Right hindlimb (tissue), 1 donor: Measurements from ENCODE around the gene ABCA2.

Experiments
- DNase-seq: peaks from one replicate; pipeline ENCODE4 v3.0.0-alpha.2; 2018

Gene ABCA2

DNA sequence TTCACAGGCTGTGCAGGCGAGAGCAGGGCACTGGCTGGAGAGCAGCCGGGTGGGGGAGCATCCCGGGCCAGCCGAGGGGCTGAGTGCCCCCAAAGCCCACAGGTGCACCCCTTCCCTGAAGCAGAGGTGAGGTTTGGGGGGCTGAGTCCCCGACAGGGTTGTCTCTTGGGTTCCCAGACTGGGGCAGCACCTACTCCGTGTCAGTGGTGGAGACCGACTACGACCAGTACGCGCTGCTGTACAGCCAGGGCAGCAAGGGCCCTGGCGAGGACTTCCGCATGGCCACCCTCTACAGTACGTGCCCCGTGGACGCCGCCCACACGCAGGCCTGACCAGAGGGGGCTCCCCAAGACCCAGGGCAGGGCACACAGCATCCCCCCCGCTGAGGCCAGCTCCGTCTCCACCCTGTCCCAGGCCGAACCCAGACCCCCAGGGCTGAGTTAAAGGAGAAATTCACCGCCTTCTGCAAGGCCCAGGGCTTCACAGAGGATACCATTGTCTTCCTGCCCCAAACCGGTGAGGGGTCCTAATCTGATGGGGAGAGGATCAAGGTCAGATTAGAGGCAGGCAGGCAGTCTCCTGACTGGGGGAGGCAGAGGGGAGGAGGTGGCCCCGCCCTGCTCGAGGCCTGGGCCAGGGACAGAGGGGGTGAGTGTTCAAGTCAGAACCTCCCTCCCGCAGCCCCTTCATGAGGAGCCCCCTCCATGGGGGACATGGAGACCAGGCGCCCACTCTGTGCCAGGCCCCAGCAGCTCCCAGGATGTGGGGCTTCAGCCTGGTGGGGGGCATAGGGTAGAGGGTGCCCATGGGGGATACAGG is 48.1 kb downstream of the ABCA2 start:
- DNase-seq = no peak

DNA sequence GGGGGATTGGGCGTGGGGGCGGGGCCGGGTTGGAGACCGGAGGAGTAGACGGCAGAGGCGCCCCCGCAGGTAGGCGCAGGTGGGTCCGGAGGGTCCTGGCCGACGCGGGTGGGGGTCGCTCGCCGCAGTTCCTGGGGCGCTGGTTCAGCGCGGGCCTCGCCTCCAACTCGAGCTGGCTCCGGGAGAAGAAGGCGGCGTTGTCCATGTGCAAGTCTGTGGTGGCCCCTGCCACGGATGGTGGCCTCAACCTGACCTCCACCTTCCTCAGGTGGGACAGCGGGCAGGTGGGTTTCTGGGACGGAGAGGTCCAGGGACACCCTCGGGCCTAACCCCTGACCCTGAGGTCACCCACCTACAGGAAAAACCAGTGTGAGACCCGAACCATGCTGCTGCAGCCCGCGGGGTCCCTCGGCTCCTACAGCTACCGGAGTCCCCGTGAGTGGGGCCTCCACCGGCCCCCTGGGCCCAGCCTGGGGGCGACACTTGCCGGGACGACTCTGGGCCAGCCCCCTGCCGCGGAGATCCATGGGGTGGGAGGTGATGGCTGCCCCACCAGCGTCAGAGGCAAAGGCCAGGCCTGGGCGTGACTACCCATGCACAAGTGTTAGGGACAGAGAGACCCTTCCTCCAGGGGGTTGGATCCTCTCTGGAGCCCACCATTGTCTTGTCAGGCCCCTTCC is 49.0 kb downstream of the ABCA2 start:
- DNase-seq = no peak

DNA sequence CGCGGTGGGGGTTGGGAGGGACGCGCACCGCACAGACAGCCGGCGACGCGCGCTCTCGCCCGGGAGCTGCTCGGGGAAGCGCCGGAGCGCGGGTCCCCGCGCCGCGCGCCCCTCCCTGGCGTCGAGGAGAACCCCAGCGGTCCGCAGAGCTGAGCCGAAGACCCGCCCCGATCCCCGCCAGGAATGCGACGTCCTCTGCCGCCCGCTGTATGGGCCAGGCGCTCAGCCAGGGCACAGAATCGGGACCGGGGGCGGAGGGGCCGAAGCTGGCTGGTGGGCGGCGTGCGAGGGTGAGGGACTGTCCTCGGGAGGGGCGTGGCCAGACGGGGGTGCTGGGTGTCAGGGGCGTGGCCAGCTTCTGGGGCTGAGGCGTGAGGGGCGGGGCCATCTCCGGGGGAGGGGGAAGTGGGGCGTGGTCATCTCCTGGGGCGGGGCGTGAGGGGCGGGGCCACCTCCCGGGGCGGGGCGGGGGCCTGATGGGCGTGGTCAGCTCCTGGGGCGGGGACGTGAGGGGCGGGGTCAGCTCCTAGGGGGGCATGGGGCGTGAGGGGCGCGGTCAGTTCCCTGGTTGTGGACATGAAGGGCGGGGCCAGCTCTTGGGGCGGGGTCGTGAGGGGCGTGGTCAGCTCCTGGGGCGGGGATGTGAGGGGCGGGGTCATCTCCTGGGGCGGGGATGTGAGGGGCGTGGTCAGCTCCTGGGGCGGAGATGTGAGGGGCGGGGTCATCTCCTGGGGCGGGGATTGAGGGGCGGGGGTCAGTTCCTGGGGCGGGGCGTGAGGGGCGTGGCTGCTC is 49.8 kb downstream of the ABCA2 start:
- peak; percentile 68 for DNase-seq

DNA sequence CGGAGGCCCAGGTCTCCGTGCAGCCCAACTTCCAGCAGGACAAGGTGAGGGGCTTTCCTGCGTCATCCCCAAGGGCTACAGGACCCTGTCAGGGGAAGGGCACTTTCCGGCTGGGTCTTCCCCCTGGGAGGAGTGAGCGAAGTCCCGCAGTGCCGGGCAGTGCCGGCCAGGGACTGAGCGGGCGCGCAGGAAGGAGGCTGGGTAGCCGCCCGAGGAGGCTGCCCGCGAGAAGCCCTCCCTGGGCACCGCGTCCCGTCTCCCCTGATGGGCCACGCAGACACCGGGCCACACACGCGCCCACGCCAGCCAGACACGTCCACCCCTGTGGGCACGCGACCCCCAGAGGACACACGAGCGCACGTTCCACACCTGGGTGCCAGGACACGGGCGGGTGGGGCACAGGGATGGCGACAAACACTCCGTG is 50.4 kb downstream of the ABCA2 start:
- DNase-seq = no peak

DNA sequence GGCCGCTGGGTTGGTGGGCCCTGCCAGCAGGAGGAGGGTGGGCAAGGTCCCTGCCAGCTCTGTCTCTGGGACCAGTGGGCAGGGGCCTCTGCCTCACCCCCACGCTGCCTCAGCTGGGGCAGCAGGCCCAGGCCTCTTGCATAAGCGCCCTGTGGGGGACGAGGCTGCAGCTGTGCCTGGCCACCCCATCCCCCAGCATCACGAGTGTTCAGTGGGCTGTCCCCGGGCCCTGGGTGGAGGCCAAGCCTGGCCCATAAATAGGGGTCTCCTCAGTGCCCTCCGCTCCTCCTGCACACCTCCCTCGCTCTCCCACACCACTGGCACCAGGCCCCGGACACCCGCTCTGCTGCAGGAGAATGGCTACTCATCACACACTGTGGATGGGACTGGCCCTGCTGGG is 50.8 kb downstream of the ABCA2 start, which contains the start of gene PTGDS:
Gene PTGDS (plus strand): TSS at position 282 of the 400 bp plus-strand sequence. CDS start 75 bp downstream, at position 357.
- DNase-seq = no peak

DNA sequence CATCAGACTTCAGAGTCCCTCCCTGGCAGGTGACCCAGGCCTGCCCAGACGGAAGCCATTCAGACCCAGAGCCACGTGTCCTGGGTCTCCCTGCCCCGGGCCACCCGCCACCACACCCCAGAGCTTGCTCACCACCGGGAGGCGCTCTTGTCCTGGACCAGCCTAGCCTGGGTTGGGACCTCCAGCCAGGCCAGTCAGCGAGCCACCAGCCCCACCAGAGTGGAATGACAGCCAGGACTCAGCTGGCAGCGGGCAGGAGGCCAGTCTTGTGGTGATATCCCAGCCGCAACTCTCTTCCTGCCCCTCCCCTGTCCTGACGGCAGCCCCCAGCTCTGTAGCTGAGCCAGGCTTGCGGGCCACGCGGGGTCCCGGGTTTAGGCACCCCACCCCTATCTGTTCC is 52.4 kb downstream of the ABCA2 start:
- DNase-seq = peak; percentile 65

DNA sequence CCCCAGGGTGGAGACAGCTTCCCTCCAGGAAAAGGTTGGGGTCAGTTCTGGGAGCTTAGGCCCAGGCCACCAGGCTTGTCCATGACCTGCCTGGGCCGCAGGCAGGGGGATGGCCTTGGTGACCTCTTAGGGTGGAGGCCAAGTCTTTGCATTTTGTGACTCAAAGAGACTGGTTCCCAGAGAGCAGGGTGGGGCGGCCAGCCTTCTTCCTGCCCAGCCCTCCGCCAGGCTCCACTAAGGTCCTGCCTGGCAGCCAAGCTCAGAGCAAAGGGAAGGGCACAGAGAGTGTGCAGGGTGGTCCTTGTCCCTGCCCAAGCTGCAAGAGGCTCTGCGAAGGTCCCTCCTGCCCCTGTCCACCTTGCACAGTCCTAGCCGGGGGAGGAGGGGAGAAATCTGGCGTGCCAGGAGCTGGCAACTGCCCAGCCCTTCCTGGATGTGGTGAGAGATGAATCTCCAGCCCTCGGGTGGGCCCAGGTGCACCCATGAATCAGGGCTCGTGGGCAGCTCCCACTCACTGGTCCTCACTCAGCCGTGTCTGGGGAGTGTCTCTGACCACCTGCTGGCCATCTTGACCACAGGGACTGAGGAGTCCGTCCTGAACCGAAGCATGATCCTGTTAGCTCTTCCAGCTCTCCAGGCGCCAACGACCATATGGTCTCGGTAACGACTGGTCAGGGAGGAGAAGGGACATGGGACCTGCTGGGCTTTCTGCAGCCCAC is 53.1 kb downstream of the ABCA2 start:
- no peak for DNase-seq

DNA sequence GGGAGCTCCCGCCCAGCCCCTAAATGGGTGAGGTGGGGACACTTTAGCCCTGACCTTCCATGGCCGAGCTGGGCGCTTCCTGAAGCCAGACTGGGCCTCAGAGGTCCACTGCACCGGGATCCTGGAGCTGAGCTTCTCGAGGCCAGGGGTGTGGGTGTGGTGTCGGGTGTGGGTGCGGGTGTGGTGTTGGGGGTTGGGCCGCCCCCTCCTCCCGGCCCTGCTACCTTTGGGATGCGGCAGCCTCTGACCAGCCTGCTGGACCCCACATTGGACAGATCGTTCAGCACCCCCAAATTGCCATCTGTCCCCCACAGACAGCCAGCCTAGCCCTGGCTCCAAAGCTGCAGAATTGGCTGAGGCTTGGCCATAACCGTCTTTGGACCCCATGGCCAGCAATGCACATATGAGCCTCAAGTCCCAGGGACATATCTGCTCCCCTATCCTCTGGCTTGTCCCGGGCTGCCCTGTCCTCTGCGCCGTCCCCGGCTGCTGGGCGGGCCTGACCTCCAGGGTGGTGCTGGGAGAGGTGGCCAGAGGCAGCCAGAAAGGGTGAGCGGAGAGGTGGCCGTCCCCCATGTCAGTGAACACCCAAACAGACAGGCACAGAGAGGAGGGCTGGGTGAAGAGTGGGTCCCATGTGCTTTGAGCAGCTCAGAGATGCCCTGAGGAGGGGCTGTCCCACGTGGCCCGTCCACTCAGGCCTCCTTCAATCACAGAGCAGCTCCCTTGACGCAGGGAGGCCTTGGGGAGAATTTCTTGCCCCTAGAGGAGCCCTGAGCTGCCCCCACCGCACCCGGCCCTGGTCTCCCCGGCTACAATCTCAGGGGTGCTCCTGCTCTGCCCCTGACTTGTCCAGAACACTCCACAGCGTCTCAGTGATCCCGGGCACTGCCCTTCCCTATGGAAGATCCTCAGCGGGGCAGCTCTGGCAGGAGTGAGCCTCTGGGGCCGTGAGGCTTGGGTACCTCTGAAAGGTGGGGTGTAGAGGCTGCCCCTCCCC is 54.1 kb downstream of the ABCA2 start:
- DNase-seq = no peak

DNA sequence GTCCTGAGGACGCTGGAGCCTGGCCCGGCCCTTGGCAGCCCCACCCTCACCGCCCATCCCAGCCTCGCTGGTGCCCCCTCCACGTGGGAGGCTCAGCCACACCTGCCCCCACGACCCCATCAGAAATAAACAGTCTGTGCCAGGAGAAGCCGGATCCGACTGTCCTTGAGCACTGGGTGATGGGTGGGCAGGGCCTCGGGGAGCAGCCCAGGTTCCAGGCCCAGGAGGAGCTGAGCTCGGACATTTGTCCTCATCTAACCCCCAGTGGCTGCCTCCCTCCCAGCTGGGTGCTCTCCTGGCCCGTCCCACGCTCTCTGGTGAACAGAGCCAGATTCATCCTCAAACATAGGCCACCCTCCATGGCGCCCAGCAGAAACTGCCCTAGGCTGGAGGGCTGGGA is 55.3 kb downstream of the ABCA2 start:
- no peak for DNase-seq

DNA sequence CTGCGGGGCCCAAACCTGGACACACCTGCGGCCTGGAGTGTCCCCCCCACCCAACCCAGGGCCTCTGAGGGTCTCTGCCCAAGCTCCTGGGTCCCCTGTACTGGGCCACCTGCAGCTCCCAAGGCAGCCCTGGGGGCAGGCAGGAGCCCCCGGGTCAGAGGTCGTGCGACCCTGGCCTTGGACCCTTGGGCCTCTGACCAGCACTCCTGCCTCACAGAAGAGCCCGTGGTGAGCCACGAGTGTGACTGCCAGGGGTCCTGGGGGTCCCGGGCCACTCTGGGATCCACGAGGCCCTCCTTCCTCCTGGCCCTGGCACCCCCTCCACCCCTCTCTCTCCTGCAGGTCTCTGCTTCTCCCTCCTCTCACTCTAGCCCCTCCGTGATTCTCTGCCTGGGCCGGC is 55.7 kb downstream of the ABCA2 start:
- DNase-seq = no peak

DNA sequence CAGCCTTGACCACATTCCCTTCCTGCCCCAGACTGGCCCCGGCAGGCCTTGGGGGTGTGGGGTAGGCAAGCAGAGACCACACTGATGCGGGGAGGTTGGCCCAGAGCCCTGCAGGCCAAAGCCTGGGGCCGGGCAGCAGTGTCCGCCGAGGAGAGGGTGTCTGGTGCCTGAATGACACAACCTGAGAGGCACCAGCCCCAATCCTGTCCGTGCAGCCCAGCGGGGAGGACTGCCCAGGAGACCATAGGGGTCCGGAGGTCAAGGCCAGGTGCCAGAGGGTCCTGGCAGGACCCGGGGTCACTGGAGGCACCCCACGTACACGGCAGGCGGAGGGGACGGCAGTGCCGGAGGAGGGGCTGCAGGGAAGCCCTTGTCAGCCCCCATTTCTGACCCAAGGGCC is 56.3 kb downstream of the ABCA2 start:
- DNase-seq = no peak

DNA sequence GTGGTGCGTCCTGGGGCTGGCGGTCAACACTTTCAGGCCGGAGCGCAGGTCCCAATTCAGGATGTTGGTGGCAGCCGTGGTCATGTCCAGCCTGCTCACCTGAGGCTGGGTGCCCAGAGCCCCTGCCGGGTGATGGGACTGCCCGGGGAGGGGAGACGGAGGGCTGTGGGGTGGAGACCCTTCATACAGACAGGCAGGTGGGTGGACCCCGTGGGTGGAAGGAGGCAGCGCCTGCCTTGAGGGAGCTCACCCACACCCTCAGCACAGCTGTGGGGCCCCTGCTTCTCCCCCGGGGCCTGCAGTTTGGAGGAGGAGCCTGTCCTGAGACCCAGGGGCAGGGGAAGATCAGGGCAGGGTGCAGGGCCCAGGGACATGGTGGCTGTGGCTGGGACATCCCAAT is 57.7 kb downstream of the ABCA2 start:
- no peak for DNase-seq

DNA sequence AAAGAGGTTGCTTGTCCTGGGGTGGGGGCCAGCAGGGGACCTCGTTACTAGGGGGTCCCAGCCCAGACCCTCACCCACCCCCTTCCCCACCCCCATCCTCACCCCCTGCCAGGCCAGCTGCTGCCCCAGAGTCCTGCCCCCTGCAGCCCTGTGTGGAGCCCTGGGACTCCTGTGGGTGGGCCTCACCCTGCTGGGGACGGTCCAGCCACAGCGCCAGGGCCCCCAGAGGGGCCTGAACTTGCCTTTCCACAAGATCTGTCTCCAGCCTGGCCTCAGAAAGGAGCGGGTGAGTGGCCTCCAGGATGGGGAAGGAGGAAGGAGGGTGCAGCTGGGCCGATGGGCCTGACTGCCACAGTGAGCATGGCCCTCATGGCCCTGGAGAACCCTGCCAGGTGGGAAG is 58.3 kb downstream of the ABCA2 start:
- no peak for DNase-seq

DNA sequence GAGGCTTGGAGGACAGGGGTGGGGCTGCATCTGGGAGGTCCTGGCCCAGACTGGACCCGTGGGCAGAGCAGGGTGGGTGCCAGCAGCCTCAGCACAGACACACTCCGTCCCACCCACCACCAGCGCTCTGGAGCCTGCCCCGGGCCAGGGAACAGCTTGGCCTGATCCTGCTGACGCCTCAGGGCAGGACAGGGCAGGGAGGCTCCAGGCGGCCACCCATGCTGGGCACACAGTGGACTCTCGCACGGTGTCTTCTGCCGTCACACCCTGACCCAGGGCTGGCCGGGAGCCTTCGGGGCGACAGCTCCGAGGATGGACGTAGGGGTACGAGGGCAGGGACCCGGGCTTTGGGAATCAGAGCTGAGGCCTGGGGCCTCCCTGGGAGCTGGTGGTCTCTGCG is 58.9 kb downstream of the ABCA2 start:
- no peak for DNase-seq

DNA sequence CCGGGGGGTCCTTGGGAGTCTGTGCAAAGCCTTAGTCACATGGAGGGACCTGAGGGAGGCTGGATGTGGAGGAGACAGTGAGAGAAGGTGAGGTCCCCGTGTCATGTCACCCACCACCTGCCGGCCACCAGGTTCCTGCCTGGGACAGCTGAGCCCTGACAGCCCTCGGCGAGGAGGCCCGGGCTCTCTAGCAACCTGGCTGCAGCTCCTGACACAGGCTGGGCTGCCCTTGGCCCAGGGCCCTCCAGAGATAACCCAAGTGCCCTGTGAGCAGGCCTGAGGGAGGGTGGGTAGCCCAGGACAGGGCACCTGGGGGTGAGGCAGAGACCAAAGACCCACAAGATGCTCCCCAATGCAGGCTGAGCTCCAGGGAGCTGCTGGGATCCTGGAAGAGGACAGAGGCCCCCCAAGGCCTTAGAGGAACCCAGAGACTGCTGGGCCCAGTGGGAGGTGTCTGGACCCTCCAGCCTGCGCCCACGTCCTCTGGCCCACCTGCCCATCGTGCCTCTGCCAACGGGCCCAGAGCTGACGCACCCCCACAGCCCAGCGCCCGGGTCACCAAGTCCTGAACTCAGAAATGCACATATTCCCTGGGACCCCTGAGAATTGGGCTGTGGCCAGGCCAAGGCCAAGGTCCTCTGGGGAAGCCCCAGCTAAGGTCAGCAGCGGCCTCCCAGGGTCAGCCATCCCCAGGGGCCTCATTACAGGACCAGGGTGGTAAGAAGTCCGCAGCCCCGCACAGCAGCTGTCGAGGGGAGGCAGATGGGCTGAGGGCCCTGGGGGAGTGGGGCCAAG is 59.5 kb downstream of the ABCA2 start:
- DNase-seq = no peak

DNA sequence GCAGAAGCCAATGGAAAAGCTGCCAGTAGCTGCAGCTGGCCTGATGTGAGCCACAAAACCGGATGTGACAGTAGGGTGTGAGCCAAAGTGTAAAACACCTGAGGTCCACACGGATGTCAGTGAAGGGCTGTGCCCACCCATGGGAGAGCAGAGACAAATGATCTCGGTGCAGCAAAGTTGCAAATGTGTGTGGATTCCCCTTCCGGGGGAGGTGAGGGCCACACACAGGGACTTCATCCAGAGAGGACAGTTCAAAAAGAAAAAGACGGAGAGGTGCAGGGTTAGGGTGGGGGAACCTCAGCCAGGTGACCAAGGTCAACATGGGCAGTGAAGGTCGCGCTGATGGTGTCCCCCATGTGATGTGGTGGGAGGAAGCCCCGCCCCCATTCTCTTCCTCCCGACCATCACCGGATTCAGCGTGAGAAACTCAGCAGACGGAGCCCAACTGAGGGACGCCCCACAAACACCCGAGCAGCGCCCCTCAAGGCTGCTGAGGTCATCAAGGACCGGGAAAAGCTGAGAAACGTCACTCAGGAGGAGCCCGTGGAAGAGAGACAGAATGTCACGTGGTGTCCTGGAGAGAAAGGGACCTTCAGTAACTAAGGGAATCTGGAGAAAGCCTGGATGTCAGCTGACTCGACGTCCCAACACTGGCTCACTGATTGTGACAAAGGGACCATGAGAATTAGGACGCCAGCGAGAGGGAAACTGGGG is 62.1 kb downstream of the ABCA2 start:
- DNase-seq = no peak

DNA sequence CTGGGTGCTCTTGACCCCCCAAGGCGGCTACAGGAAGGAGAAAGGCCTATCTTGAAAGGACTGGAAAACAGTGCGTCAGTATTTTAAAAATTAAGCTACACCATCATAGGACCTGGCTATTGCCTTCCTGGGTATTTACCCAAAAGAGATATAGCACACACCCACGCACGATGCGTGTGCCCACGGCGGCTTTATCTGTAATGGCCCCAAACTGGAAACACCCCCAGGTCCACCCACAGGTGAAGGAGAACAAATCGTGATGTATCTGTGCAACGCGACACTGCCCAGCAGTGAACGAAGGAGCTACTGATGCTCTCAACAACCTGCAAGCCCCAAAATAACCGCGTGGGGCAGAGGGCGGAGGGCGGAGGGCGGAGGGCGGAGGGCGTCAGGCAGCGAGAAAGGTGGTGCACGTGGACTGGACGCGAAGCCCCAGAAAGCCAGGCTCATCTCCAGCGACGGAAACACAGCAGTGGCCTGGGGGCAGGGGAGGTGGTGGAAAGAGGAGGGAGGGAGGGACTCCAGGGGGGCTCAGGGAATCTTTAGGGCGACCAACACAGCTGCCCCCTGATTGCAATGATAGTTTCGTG is 63.1 kb downstream of the ABCA2 start:
- no peak for DNase-seq

DNA sequence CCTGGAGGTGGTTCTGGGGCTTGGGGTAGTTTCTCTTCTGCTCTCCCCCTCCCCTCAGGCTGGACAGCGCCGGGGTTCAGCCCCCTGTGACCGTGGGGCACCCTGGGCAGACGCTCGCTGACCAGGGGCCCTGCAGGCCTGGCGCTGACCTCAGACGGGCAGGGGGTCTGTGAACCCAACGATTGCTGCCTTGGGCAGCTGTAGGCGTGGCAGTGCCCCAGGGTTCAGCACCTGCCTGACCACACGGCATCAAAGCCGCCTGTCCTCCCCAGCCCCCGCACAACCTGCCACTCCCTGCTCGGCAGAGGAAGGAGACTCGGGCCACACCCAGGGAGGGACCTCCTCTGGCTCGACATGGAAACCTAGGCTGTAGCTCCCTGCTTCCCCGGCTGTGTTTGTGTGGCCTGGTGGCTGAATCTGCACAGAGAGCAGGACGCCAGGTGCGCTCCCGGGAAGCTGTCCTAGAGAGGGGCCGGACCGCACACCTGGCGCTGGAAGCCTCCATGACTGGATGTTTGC is 63.8 kb downstream of the ABCA2 start:
- DNase-seq = no peak

DNA sequence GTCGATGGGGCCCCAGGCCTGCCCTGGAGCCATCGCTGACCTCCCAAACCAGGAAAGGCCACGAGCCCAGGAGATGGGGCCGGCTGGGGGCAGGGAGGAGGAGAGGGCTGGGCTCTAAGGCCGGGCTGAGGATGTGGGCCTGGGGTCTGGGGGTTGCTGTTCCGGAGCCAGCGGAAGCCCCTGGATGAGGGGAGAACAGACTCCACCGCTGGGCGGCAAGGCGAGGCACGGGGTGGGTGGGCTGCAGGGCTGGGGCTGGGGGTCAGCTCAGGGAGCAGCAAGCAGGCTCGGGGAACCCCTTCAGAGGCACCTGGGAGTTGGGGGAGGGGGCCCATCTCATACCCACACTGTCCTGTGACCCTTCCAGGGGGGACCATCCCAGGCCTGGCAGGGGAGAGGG is 64.3 kb downstream of the ABCA2 start:
- DNase-seq = no peak
